A204.1 (cell line): Measurements from ENCODE around the gene ZNF527.
A peak's percentile ranks its signal among the peaks of the same experiment; 100 is the strongest.
"Not testable (repeated sequence)": the region's sequence is repeated elsewhere in the genome, so short reads cannot be mapped to it uniquely, and the experiment has no call there.

ENCODE experiments used
- FAIRE-seq: peaks from 2 replicates; lab custom pipeline; 2012; peaks lifted over from hg19 to GRCh38; lab: Jason Lieb, UNC

Gene ZNF527

DNA sequence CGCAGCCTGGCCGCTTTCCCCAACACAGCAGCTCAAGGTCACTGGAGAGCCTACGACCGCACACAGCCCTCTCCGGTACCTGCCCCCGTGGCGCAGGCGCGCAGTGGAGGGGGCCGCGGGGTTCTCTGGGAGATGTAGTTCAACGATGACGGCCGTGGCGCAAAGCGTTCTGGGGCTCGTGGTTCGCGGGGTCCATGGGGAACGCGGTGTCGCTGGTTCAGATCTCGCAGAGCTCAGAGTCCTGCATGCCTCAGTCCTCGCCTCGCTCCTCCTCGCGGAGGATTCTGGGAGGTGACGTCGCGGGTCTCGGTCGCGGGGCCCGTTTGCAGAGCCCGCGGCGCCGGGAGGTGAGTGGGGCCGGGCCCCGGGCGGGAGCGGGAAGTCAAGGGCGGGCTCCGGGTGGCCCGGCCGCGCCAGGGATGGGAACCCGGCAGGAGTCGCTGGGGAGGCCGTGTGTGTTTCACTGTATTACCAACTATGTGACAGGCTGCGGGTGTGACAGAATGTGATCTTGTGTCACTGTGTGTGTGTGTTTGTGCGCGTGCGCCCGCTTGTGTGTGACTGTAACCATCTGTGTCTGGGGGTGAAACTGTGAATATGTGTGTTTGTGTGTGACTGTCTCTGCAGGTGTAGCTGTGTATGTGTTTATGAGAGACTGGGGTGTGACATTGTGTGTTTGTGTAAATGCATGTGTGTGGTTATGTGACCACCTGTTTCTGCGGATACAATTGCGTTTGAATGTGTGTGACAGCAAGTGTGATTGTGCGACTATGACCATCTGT lies at the start of gene ZNF527:
ZNF527 (plus strand) TSS at position 220 of the 782 bp plus-strand sequence. CDS start 3,100 bp downstream, outside the sequence.
- FAIRE-seq = peak; percentile 94

DNA sequence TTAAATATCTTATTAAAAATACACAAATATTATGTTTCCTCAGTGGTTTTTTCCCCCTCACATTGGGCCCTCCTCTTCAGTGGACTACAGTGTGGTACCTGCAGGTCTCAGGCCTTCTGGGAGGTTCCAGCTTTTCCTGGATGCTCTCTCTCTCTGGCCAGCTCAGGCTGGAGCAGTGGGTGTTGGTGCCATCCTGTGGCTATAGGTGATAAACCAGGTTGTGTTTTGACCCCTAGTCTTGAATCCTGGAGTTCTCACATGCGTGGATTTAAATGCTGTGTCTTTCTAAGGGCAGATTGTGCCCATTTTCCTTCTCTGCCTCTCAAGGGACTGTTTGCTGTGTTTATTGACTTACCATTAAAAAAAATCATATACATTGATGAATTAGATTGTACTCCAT lies 41.2 kb upstream of the ZNF527 start:
- no peak for FAIRE-seq

GRCh38 chr19:37332839-37333238 lies 38.1 kb upstream of the ZNF527 start:
- FAIRE-seq = no peak

DNA sequence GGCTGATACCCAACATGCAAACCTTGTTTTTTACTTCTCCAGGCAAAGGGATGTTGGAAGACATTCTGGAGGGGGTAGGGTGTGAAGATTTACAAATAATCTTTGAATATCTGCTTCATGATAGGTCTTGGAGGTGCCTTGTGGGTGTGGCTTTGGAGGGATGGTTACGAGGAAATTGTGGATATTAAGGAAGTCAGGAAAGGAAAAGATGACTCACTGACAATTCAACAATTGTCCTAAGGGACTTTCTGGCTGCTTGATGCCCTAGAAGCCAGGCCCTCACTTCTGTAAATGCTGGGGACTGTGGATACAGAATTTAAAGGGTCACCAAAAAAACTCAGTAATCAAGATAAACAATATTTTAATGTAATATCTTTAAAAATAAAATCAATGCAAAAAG lies 37.4 kb upstream of the ZNF527 start:
- no peak for FAIRE-seq

DNA sequence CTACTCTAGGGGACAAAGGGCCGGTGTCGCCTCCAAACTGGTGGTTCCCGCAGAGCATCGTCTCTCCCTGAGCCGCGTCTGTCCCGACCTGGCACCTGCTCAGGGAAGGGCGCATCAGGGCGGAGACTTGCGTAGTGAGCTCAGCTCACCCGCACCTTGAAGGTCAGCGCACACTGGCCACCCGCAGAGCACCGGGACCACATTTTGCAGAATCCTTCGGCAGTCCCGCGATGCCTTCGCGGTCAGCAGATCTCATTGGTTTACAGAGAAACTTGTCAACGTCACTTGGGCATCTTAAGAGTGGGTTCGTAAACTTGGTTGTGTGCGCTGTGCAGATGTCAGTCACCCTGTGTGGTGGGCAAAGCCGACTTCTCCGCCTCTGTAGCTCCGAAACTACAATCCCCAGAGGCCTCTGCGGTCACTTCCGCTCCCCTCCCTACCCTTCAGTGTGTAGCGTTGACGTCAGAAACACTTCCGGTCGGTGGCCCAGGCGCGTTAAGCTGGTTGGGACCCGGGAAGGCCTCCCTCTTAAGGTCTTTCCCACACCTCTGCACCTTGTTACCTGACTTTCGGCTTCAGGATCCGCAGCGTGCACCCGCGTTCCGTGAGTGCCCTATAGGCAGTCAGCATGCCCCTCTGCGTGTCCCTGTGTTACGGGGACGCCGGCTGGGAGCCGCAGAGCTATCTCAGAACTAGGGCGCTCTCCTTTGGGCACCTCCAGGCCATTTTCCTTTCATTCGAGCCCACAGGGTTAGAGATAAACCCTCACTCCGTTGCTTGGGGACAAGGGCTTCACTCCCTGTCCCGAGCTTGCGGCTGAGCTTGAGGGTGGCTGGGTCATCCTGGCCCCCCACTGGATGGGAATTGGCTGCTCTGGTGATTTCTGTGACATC lies 36.5 kb upstream of the ZNF527 start:
- no peak for FAIRE-seq

- FAIRE-seq = no peak
Measured at GRCh38 chr19:37342753-37343152, 28.1 kb upstream of the ZNF527 start.

GRCh38 chr19:37346091-37346490 lies 24.8 kb upstream of the ZNF527 start:
- FAIRE-seq = no peak

DNA sequence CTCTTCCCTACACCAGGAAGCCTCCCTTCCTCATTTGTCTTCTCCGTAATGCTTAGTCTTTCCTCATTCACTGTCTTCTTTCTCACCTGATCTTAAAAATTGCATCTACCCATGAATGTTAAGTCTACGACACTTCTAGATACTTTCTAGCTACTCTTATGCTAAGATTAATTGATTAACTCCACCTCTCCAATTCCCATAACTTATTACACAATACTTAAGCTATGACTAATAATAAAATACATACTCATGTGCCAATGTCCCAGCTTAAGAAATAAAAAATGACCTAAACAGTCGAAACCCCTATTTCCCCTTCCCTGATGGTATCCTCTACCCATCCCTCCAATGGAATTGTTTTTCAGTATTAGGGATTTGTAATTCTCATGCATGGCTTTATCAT lies 22.8 kb upstream of the ZNF527 start:
- FAIRE-seq = no peak

DNA sequence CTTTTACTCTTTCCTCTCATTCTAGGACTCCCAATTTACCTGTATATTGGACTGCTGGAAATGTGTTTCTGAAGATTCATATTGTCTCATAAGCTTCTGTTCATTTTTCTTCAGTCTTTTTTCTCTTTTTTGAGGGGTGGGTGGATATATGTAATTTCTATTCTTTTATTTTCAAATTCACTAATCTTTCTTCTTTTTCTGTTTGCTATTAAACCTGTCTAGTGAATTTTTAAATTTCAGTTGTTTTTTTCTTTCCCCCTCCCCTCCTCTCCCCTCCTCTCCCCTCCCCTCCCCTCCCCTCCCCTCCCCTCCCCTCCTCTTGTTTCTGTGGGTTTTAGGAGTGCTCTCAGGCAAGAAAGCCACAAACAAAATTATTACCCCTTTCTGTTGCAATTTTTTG lies 16.9 kb upstream of the ZNF527 start:
- no peak for FAIRE-seq

- FAIRE-seq = no peak
Measured at GRCh38 chr19:37355901-37356300, 15.0 kb upstream of the ZNF527 start.

DNA sequence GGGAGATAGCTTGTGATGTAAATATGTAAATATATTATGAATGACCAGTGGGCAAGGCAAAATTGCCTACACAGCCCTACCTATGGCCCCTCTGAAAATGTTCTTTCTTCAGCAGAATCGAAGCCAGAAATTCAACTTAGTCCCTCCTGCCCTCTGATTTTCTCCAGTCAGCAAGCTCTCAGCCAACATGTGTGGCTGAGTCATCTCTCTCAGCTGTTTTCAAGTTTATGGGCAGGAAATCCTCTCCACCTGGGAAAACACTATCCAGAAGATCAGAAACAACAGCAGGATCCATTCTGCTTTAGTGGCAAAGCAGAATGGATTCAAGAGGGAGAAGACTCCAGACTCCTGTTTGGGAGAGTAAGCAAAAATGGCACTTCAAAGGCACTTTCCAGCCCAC lies 8.9 kb upstream of the ZNF527 start:
- no peak for FAIRE-seq

DNA sequence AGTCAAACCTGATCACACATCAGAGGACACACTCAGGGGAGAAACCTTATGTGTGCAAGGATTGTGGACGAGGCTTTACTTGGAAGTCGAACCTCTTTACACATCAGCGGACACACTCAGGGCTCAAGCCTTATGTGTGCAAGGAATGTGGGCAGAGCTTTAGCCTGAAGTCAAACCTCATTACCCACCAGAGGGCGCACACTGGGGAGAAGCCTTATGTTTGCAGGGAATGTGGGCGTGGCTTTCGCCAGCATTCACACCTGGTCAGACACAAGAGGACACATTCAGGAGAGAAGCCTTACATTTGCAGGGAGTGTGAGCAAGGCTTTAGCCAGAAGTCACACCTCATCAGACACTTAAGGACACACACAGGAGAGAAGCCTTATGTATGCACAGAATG lies 8.2 kb upstream of the ZNF527 start:
- no peak for FAIRE-seq

GRCh38 chr19:37370386-37370879 lies 466 bp upstream of the ZNF527 start:
- FAIRE-seq = not testable (repeated sequence)

- no peak for FAIRE-seq
Measured at GRCh38 chr19:37389234-37389633, 18.3 kb downstream of the ZNF527 start.

- not testable (repeated sequence) for FAIRE-seq
Measured at GRCh38 chr19:37391399-37391798, 20.5 kb downstream of the ZNF527 start.

DNA sequence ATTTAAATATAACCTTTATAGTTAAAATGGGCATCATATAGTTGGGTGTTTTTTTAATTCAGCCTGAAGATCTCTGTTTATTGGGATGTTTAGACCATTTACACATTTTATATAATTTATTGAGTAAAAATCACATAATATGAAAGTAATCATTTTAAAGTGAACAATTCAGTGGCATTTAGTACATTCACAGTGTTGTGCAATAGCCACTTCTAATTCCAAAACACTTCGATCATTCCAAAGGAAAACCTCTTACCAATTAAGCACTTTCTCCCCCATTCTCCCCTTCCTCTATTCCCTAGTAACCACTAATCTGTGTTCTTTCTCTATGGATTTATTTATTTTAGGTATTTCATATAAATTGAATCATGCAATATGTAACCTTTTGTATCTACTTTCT lies 30.2 kb downstream of the ZNF527 start:
- FAIRE-seq = no peak

DNA sequence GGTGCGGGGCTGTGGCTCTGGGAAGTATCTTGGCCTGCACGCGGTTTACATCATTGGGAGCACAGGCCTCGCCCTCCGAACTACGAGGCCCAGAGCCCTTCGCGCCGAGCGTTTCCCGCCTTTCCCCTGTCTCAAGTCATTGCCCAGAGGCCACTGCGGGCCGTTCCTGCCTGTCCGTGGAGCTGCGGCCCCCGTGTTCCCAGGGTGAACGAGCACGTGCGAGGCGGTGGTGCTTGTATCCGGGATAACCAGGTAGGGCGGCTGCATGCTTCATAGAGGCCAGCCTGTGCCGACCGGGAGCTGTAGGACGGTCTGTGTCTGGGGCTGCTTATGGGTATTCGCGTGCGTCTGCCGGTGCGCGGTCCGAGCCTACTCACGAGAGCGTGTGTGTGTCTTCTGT lies 32.5 kb downstream of the ZNF527 start:
- FAIRE-seq = no peak

DNA sequence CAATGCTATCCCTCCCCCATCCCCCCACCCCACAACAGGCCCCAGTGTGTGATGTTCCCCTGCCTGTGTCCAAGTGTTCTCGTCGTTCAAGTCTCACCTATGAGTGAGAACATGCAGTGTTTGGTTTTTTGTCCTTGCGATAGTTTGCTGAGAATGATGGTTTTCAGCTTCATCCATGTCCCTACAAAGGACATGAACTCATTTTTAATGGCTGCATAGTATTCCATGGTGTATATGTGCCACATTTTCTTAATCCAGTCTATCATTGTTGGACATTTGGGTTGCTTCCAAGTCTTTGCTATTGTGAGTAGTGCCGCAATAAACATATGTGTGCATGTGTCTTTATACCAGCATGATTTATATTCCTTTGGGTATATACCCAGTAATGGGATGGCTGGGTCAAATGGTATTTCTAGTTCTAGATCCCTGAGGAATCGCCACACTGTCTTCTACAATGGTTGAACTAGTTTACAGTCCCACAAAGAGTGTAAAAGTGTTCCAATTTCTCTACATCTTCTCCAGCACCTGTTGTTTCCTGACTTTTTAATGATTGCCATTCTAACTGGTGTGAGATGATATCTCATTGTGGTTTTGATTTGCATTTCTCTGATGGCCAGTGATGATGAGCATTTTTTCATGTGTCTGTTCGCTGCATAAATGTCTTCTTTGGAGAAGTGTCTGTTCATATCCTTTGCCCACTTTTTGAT lies 35.4 kb downstream of the ZNF527 start:
- FAIRE-seq = not testable (repeated sequence)

- no peak for FAIRE-seq
Measured at GRCh38 chr19:37412700-37413099, 41.8 kb downstream of the ZNF527 start.

DNA sequence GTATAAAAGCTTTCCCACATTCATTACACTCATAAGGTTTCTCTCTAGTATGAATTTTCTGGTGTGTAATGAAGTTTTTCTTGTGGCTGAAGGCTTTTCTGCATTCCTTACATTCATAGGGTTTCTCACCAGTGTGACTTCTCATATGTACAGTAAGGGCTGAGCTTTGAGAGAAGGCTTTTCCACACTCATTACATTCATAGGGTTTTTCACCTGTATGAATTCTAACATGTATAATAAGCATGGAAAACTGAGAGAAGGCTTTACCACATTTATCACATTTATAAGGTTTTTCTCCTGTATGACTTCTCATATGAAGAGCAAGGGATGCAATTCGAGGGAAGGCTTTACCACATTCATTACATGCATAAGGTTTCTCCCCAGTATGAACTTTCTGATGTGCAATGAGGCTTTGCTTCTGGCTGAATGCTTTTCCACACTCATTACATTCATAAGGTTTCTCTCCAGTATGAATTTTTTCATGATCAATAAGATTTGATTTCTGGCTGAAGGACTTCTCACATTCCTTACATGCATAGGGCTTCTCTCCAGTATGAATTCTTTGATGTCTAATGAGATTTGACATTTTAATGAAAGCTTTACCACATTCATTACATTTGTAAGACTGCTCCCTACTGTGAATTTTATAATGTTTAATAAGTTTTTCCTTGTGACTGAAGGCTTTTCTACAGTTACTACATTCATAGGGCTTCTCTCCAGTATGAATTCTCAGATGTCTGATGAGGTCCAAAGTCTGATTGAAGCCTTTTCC lies 42.6 kb downstream of the ZNF527 start:
- no peak for FAIRE-seq
